GM18519 (cell line): ENCODE results near the gene EED.
"Not testable (repeated sequence)": the region's sequence is repeated elsewhere in the genome, so short reads cannot be mapped to it uniquely, and the experiment has no call there.

Experiments
- ATAC-seq: cut with Tn5 transposase; IDR thresholded peaks from one replicate; pipeline ENCODE4 v1.9.1; 2021; ENCODE audit warnings: mild to moderate bottlenecking, moderate library complexity; ENCODE audit not compliant: unreplicated experiment, low FRiP score

Gene EED

DNA sequence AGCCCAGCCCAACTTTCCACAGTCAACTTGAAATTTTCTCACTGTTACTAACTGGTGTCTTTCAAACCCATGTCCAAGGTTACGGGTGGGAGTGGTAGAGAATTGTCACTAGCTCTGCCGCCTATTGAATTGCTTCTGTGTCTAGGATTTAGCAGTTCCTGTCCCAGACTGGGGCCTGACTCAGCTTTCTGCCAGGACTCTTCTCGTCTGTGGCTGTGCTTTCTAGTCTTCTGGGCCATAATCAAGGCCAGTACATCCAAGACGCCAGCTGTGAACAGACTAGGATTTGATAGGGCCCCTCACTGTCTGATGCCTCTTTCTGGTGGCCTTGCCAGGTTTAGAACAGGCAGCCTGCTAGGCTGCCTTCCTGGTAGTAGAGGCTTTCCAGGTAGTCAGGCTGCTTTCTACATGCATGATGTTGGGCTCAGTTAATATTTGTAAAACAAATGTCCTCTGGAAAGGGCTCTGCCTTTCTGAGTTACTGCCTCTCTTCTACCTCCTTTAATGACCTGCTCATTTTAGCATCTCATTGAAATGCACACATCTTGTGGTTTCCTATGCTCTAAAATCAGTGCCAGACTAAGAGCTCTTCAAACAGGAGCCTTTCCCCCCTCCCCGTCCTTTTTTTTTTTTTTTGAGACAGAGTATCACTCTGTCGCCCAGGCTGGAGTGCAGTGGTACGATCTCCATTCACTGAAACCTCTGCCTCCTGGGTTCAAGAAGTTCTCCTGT, 44.4 kb downstream of the EED start:
- ATAC-seq: no peak

GRCh38 chr11:86289508-86290280, 45.1 kb downstream of the EED start:
- not testable (repeated sequence) for ATAC-seq

DNA sequence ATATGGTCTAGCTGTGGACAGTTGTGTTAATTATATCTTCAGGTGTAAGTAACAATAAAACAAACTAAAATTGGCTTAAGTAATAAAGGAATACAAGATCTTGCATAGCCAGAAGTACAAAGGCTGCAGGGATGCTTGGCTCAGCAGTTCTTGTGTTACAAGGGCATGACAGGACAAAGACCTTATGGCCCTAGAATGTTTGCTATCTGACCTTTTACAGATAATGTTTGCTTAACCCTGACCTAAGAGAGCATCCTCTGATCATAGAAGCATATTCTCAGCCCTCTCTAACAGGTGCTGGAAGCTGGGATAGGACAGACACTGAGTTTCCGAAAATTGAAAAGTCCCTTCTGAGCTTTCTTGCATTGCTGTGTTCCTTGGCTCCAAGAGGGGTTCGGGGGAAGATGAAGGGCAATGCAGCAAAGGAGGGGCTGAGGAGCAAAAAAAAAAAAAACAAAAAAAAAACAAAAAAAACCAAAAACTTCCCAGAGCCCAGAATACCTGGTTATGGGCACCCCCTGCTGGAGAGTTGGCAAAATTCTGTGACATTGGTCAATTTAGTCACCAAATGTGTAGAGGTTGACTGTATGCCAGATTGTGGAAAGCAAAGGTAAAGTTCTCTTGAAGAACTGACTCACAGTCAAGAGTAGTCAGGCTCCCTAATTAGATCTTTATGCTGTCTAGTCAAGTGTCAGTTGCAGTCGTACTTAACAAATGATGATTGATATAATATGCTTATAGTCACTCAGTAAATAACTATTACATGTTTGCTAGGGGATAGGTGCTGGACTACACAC, 47.1 kb downstream of the EED start:
- peak; percentile 32 for ATAC-seq

- ATAC-seq: peak; percentile 50
These were observed 48.5 kb downstream of the EED start for GRCh38 chr11:86292912-86293616.

DNA sequence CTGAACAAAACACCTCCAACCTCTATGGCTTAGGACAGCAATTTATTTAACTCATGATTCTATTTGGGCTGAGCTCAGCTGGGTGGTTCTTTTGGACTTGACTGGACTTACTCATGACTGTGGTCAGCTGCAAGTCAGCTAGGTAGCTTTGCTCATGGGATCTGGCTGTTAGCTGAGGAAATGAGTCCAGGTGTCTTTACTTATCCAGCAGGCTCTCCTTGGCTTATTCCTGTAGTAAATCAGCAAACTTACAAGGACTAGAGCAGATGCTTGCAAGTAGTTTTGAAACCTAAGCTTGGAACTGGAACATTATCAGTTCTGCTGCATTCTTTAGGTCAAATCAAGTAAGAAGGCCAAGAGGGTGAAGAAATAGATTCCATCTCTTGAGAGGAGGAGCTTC, 49.5 kb downstream of the EED start:
- ATAC-seq: no peak

DNA sequence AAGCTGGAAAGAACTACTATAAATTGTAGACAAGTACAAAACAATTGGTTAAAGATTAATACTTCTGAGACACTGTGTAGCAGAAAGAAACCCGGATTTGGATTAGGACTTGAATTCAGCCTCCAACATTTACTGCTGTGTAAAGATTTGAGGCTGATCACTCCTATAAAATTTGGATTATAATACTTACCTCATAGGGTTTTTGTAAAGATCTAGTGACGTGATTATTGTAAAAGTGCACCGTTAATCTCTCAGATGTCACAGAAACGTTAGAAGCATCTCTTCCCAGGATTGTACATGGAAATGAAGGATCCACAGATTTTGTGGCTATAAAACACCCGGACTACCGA, 57.2 kb downstream of the EED start:
- no peak for ATAC-seq

DNA sequence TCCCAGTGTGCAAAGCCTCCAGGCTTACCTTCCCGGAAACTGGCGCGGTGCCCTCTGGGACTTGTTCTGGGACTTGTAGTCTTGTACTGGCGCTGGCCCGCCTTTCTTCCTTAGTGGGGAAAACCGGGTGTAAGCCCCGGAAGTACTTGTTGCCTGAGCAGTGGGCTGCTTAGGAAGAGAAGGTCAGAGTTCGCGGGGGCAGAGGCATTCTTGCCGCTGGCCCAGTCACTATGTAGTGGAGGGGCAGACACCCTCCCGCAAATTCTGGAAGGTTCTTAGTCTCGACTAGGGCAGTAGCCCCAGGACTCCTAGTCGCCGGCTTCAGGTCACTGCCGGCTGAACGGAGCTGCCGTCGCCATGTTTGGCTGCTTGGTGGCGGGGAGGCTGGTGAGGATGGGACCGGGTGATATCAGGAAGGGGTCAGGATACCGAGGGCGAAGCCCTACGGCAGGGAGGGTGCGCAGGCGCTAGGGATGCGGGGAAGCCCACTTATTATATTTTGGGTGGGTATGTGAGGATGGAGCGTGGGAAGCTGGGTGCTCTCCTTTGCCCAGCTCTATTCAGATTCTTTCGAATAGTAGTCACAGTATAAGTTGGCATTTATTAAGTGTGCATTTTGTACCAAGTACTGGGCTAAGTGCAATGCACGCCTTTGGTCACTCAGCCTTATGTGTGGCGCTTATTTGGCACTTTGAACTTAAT, 57.7 kb downstream of the EED start, which contains the start of gene HIKESHI:
Gene HIKESHI (plus strand): TSS at position 149 of the 702 bp plus-strand sequence. CDS start 209 bp downstream, at position 358.
- peak; percentile 93 for ATAC-seq

- ATAC-seq: no peak
These were observed 58.7 kb downstream of the EED start for GRCh38 chr11:86303257-86303656.

GRCh38 chr11:86308710-86309109, 64.2 kb downstream of the EED start:
- ATAC-seq: not testable (repeated sequence)

DNA sequence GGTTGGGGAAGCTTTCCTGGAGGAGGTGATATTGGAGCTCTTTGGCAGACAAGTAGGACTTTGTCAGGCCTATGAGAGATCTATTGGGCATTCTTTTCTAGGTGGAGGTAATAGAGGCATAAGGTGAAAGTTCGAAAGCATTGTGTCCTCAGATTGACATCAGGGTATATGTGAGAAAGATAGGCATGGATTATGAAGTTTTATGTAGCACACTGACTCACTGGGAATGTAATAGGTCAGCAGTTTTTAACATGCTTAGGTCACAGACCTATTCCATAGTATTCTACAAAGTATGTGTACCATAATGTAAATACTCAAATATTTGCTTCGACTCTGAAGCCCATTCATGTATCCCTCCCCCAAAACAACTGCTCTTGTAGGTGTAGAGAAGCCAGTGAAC, 69.2 kb downstream of the EED start:
- no peak for ATAC-seq

- ATAC-seq: no peak
These were observed 70.1 kb downstream of the EED start for GRCh38 chr11:86314636-86315035.
